Hippocampal formation (tissue), 2 donors: ENCODE data around the gene STAP2.

Experiments used
- DNase-seq, 2 donors: peaks; one replicate each; lab custom pipeline; 2025; lab: John Stamatoyannopoulos, UW

The STAP2 gene, protein sequence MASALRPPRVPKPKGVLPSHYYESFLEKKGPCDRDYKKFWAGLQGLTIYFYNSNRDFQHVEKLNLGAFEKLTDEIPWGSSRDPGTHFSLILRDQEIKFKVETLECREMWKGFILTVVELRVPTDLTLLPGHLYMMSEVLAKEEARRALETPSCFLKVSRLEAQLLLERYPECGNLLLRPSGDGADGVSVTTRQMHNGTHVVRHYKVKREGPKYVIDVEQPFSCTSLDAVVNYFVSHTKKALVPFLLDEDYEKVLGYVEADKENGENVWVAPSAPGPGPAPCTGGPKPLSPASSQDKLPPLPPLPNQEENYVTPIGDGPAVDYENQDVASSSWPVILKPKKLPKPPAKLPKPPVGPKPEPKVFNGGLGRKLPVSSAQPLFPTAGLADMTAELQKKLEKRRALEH

DNA sequence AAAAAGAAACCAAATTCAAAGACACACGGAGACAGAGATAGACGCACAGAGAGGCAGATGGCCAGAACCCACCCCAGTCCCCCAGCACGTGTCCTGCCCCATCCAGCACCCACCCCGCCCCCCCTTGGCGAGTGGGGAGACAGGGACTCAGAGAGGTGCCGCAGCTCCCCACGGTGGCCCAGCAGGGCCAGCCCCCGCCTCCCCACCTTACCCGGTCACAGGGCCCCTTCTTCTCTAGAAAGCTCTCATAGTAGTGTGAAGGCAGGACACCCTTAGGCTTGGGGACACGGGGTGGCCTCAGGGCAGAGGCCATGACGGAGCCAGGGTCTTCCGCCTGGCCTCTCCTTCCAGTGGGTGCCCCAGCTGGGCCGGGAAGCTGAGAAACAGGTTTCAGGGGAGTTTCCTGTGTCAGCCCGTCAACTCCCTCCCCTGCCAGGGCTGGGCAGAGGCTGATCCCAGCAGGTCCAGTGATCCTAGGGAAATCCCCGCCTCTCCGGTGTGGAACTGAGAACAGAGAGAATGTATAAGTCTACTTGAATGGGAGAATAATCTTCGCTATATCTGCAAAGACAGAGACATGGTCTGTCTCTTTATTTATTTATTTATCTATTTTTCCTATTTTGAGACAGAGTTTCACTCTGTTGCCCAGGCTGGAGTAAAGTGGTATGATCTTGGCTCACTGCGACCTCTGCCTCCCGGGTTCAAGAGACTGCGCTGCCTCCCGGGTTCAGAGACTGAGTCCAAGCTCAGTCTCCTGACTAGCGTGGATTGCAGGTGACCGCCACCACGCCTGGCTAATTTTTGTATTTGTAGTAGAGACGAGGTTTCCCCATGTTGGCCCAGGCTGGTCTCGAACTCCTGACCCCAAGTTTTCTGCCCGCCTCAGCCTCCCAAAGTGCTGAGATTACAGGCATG lies at the start of gene STAP2:
TSS of gene STAP2 (minus strand) at position 387 of the 915 bp plus-strand sequence. CDS start at position 313, 74 bp downstream.
- no peak for DNase-seq

DNA sequence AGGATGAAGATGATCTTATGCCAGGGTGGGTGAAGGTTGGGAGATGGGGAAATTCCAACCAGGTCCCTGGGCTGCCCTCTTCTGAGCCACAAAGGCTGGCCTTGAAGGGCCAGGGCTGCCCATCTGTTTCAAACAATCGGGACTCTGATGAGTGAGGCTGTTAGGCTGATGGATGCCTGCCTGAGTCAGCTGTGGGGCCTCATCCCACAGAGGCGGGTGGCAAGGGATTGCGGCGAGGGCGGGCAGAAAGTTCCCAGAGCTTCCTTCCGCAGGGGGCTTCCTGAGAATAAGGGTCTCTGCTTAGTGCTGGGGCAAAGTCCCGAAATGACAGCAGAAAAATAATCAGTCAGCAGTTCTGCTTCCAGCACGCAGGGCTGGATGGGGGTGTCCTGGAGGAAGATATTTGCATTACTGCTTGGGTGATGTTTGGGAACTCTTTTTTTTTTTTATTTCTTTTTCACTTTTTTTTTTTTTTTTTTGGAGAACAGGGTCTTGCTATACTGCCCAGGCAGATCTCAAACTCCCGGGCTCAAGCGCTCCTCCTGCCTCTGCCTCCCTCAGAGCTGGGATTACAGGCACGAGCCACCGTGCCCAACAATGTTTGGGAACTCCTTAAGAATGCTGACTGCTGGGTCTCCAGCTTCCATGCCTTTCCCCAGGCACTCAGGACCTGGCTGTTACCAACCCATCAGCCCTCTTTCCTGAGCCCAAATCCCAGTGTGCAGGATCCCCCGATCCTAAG lies 47.6 kb upstream of the STAP2 start:
- DNase-seq = peak; percentile 24 to 56

GRCh38 chr19:4385291-4386040 lies 46.8 kb upstream of the STAP2 start:
- DNase-seq = no peak

- no peak for DNase-seq
These were observed 41.7 kb upstream of the STAP2 start for GRCh38 chr19:4380254-4380727.

DNA sequence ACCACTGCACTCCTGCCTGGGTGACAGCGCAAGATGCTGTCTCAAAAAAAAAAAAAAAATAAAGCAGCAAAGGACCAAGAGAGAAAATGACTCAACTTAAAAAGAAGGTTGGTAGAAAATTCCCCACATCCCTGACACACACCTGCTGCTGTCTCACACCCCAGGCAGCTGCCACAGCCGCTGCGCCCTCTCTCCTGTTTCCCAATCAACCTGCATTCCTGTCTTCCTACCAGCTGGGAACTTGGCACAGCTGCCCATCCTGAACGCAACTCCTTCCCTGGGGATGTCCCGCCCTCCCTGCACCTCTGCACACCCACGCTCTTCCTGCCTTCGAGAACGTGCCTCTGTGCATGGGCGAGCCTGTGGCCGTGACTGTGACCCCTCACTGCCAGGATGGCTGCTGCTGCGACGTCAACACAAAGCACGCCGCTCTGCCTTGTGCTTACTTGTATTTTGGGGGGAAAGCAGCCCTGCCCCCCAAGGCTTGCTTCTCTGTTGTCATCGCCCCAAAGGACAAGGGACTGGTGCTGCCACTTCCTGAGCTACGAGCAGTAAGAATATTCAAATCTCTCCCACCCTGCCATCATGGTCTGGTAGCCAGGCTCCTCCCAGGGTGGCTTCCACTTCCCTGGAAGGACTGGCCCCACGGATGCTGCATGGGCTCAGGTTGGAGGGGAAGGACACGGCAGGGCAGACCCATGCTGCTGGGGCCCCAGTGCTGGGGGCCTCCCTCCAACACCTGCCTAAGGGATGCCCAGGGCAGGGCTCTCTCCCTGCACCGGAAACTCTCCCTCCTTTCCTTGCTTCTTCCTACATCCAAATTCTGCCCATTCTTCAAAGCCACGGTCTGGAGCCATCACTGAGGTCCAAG lies 41.0 kb upstream of the STAP2 start:
- no peak for DNase-seq

DNA sequence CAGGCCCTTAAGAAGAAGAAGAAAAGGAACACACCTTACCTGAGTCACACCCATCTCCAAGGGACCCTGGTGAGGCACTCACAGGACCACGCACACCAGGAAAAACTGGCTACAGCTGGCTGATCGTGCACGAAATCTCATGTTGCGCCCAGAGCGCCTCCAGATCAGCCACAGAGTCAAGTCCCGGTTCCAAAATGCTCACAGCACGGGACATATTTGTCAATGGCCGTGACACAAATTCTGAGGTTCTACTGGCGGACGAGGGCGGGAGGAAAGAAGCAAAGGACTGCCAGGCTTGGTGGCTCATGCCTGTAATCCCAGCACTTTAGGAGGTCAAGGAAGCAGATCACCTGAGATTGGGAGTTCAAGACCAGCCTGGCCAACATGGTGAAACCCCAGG lies 40.3 kb upstream of the STAP2 start:
- no peak for DNase-seq

- no peak for DNase-seq
These were observed 38.6 kb upstream of the STAP2 start for GRCh38 chr19:4376991-4377781.

- DNase-seq = no peak
These were observed 38.0 kb upstream of the STAP2 start for GRCh38 chr19:4376671-4376990.

- DNase-seq = no peak
These were observed 37.5 kb upstream of the STAP2 start for GRCh38 chr19:4376028-4376670.

GRCh38 chr19:4375164-4376027 lies 36.8 kb upstream of the STAP2 start:
- peak in 1 of 2 donors; percentile 29 for DNase-seq

DNA sequence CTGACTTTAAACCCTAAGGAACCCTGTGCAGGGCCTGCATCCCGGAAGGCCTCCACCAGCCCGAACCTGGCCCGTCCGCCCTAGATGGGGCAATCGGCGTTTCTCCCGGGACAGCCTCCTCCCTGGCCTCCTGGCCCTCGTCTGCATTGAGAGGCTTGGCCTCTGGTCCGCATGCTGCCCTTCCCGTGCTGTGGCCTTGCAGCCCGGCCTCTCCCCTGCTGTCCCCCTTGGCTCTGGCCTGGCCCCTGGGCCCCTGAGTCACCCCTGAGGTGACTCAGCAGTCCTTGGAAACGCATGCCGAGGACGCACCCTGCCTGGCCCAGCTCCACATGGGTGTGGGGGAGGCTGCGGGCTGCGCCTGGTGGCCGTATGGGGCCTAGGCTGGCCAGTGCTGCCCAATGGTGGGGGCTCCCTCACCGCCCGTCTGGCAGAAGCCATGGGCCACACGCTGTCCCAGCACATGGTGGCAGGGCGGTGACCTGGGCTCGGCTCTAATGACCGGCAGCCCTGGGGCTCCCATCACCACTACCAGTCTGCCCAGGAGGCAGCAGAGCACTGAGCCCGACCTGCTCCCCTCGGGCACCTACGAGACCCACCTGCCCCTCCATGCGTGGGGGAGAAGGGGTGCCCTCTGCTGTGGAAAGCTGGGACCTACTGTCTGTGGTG lies 36.0 kb upstream of the STAP2 start:
- no peak for DNase-seq

DNA sequence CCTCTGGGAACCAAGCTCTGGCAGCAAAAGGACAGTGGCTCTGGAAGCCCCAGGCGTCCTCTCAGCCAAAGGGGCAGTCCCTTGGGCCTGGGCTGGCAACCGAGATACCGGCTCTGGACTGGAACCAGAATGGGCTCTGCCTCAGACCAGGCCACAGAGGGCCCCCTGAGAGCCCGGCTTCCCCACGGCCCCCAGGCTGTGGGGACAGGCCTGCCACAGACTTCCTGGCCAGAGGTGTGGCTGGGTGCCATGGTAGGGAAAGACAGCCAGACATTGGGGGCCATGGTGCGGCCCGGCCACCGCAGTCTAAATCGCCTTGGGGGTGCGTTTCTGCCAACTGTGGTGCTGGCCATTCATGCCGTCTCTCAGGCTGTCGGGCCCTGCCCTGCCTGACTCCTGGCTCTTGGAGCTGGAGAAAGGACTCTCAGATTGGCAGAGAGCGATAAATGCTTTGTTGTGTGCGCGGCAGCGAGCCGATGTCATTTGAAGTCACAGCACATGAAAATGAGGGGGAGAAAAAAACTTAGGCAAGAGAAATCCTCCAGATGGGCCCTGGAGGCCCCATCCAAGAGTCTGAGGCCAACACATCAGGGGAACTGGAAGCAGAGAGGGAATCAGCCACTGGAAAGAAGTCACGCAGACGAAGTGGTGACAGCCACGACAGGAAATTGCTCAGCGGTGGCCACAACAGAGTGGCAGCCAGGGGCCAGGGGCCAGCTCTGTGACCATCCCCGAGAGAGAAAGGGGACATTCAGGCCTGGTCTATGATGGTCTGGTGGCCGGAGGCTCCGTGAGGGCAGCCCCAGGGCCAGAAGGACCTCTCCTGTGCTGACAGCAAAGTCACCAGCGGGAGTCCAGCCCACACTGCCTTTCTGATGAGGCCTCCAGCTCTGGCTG lies 35.2 kb upstream of the STAP2 start:
- peak; percentile 63 to 66 for DNase-seq

- DNase-seq = no peak
These were observed 34.4 kb upstream of the STAP2 start for GRCh38 chr19:4373013-4373367.

- DNase-seq = no peak
These were observed 33.8 kb upstream of the STAP2 start for GRCh38 chr19:4372165-4373012.
